Activated CD4-positive, alpha-beta T cell treated with anti-CD3 and anti-CD28 coated beads, Interleukin-2, Interleukin-4, amounts not matched to agents 100 ng/mL and 50 ng/mL, durations not matched to agents 16 hours and 8 hours (primary cell): ENCODE data around the gene FAM53B.
"Not testable (repeated sequence)": the region's sequence is repeated elsewhere in the genome, so short reads cannot be mapped to it uniquely, and the experiment has no call there.

Experiments
- DNase-seq: peaks from one replicate; pipeline ENCODE4 v3.0.0-alpha.2; 2020; ENCODE audit warnings: low spot score

Gene FAM53B

DNA sequence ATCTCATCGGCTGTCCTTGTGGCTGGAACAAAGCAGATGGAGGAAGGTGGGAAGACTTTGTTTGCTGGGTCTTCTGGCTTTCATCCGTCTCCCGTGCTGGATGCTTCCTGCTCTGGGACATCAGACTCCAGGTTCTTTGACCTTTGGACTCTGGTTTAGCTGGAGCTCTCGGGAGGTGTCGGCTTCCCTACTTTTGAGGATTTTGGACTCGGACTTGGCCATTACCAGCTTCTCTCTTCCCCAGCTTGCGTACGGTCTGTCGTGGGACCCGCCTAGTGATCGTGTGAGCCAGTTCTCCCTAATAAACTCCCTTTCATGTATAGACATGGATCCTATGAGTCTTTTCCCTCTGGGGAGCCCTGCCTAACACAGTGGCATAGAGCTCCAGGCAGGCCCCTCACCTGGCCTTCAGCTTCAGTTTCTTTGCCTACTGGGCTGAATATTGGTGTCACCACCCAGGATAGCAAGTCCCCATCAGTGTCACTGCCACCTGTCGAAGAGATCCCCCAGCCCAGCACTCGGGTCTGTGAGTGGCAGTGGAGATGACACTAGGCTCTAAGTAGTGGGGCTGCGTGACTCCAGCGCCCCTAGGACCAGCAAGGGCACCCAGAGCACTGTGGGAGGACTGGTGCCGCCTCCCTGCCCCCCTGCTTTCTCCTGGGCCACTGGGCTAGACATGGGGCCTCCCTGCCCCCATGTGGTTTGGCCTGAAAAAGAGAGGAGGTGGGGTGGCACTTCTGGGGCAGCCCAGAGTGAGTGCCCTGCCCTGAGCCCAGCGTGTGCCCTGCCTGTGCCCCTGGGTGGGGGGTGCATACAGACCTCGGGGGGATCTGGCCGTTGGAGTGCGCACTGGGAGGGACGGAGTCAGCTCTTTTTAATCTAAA is 147.0 kb downstream of the FAM53B start:
- DNase-seq, result no peak

DNA sequence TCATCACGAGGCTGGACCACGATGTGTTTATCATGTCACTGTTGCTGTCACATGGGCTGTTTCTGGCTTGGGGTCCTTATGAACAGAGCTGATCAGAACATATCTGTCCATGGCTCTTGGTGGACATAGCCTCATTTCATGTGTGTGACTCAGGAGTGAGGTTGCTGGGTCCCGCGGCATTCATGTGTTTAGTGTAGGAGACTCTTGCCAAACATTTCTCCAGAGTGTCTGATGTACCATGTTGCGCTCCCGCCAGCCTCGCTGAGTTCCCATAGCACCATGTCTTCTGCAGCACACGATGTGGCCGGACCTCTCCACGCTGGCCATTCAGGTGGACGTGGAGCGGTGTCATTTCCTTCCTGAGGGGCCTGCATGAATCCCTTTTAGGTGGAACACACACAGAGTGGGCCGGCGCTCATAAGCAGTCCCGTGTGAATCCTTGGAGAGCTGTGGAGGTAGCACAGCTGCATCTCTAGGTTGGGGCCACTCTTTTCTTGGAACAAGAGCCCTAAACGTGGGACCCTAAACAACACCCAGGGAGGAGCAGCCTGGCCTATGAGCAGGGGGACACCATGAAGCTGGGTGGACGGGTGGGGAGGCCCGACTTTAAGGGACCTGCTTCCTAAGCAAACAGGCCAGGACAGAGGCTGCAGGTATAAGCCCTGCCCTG is 147.9 kb downstream of the FAM53B start:
- DNase-seq, result no peak

- no peak for DNase-seq
These were observed 148.9 kb downstream of the FAM53B start for GRCh38 chr10:124595143-124595883.

GRCh38 chr10:124594240-124594639 is 149.9 kb downstream of the FAM53B start:
- DNase-seq, result no peak

DNA sequence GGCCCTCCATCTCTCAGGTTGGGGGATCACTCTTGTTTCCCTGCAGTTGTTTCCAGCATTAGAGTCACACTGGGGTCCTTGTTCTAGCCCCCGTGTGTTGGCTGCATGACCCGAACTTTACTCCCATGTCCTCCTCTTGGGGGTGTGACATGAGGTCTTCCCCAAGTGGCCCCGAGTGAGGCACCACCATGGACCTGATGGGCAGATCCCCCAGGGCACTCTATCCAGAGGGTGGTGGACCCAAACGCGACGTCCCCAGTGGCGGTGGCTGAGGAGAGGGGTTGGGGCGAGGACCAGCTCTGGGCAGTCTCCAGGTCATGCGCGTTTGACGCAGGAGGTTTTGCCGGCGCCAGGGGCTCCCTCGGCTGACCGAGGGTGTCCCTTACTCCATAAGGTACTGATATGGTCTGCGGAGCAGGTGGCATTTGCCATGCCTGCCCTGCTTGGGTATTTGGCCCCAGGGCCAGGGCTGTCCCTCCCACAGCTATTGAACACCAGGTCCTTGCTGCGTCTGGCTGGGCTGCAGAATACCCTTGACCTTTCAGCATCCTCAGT is 150.7 kb downstream of the FAM53B start:
- no peak for DNase-seq

DNA sequence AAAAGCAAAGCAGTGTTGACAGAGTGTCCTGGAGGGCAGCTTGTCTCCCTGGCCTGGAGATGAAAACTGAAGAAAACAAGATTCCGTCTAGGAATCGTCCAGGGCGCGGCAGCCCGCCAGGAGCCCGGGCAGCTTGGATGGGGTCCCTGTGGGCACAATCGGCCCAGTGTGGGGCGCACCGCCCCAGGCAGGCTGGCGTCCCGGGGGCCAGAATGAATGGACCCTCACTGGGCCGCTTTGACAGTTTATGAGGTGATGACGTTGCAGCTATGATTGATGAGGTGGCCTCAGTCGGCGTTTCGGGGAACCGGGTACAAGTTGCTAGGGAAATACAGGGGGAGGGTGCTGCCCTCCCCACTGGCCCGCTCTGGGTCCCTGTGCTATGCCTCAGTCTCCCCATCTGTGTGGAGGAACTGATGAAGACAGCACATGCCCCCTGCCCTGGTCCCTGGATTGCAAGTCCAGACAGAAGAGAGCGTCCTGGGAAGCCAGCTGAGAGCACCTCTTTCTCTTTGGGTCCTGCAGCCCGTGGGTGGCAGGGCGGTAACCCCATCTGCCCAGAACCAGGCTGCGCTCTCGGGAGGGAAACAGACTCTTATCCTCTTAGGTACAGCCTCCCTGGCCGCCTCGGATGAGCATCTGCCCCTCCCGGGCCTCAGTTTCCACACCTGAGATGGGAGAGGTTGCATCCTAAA is 151.3 kb downstream of the FAM53B start:
- no peak for DNase-seq

- DNase-seq, result no peak
These were observed 152.1 kb downstream of the FAM53B start for GRCh38 chr10:124592101-124592500.

DNA sequence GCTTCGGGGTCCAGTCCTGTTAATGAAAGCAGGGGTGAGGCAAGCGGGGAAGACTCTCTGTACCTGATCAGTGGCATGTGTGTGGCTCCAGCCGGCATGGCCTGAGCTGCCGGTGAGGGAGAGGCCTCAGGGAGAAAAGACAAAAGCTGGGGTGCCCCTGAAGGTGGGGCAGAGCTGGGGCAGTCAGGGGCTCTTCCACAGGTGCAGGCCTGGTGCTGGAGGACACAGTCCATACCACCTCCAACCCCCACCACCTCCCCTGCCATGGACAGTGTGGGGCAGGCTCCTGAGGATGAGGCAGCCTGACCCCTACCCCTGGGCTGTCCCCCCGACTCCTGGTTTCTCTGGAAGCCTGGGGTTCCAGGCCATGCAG is 153.1 kb downstream of the FAM53B start:
- no peak for DNase-seq

DNA sequence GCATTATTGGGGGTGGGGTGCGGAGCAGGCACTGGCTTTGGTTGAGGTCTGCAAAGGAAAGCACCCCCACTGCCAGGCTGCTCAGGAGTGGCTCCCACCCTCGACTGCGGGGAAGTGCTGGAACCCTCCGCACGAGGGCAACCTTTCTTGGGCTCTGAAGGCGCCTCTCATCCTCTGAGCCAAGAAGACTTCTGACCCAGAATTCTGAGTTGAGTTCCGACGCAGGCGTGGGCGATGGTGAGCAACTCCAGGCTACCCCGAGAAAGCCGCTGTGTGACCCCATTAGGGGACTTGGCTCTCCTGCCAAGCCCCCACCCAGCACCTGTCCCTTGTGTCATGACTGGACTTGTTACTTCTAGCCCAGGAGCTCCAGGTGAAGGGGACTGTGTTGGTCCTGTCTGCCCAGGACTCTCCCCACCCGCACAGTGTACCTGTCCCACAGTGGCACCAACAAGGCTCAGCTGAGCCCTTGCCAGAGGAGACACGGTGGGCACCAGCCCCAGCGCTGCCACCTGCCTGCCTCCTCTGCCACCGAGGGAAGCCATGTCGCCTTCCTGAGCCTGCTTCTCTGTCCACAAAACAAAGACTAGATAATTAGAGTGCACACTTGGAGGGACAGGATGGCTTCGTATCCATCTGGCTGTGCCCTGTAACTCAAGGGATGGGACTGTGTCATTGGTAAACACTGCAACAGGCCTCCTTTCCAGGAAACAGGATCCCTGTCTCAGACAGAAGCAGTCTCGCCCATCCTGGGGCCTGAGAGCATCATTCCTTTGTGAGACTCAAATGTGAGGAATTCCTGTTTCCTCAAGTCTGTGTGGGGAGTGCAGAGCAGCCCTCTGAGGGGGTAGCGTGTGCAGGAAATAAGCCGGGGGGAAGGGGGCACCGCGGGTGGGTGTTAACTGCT is 153.7 kb downstream of the FAM53B start:
- DNase-seq, result no peak

- DNase-seq, result no peak
These were observed 154.6 kb downstream of the FAM53B start for GRCh38 chr10:124589491-124590041.

DNA sequence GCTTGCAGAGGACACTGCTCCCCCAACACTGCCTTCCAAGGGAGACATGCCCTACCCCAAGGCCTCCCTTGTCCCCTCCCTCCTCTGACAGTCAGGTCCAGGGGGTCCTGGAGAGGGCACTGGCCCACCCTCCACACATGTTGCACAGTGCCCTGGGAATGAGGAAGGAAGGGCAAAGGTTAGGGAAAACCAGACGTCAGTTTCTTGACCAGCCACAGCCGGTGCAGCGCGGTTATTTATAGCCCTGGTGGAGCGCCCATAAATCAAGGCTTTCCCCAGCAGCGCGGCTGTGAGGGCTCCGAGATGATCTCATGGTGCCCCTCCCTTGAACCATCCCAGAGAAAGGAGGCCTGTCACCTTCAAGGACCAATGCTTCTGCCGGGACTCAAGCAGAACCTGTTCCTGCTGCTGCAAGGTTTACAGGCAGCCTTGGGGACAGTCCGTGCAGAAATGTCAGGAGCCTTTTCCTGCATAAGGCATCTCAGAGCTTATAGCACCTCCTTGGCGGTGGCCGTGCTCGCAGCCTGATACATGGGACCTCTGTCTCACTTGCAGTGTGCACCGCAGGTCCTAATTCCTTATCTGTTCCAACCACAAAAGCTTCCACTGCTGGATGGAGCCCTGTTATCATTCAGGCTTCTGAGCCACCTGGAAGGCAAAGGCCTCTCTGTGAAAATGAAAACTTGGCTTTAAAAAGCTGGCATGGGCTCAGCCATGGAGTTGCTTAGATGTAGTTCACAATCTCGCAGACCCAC is 155.3 kb downstream of the FAM53B start:
- no peak for DNase-seq

DNA sequence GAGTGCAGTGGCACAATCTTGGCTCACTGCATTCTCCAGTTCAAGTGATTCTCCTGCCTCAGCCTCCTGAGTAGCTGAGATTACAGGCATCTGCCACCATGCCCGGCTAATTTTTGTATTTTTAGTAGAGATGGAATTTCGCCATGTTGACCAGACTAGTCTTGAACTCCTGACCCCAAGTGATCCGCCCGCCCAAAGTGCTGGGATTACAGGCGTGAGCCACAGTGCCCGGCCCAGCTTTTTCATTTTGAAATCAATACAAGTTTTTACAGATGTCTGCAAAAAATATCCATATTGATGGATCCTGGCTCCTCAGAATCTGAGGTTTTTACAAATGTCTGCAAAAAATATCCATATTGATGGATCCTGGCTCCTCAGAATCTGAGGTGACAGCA is 155.8 kb downstream of the FAM53B start:
- DNase-seq, result not testable (repeated sequence)

- DNase-seq, result no peak
These were observed 156.4 kb downstream of the FAM53B start for GRCh38 chr10:124587811-124588211.

- no peak for DNase-seq
These were observed 158.0 kb downstream of the FAM53B start for GRCh38 chr10:124586142-124586541.

GRCh38 chr10:124579011-124579399 is 165.2 kb downstream of the FAM53B start:
- no peak for DNase-seq

- DNase-seq, result no peak
These were observed 165.8 kb downstream of the FAM53B start for GRCh38 chr10:124578231-124579010.

GRCh38 chr10:124577651-124578050 is 166.5 kb downstream of the FAM53B start:
- DNase-seq, result no peak

DNA sequence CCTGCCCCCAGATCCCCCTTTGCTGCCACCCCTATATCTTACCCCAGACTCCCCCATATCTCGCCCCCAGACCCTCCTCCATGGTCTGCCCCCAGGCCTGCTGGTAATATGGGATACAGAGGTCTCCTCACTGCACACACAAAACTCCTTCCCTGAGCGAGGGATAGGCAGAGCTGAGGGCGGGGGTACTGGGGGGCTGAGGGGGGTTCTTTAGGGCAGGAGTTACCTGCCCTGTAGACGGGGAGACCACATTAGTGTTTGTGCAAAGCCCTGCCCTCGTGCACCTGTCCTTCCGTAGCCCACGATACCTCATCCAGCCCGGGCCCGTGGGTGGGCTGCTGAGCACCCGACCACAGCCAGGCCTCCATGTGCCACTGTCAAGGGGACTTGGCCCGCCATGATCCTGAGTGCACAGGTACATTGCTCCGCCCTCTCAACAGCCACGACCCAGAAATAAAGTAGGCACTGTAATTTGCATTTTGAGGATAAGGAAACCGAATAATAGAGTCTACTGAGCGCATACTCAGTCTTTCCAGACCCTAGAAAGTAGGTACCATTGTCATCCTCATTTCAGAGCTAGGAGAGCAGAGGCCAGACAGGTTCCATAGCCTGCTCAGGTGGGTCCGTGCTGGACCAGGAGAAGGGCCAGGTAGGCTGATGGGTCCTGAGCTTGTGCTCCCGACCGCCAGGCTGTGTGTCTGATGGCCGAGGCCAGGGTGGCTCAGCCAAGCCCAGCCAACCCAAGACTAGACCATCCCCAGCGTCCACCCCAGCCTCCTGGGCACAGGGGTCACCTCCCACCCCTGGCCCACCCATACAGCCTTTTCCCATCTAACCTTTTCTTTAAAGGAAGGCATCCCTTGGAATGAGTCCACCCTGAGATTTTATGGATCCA is 167.4 kb downstream of the FAM53B start:
- DNase-seq, result no peak
